SIG-M5 (cell line): ENCODE measurements around the gene MBLAC1.
A peak's percentile ranks its signal among the peaks of the same experiment; 100 is the strongest.

ENCODE experiments used
- DNase-seq: peaks from one replicate; lab custom pipeline; 2025; lab: John Stamatoyannopoulos, UW

MBLAC1 gene

GRCh38 chr7:100126931-100127865 is at the start of gene MBLAC1:
Gene MBLAC1 (plus strand): TSS chr7:100126967. CDS start chr7:100127396, 429 bp downstream.
- peak; percentile 44 for DNase-seq

- no peak for DNase-seq
Measured at GRCh38 chr7:100077205-100077604, 49.6 kb upstream of the MBLAC1 start.

- no peak for DNase-seq
Measured at GRCh38 chr7:100079024-100079560, 47.7 kb upstream of the MBLAC1 start.

- no peak for DNase-seq
Measured at GRCh38 chr7:100080907-100081534, 45.7 kb upstream of the MBLAC1 start.

- peak; percentile 84 for DNase-seq
Measured at GRCh38 chr7:100081535-100082102, 45.1 kb upstream of the MBLAC1 start, which contains the start of gene ZNF3. Gene ZNF3 (minus strand): TSS chr7:100081723. CDS start chr7:100077357, 4,366 bp downstream.

GRCh38 chr7:100082978-100083377 is 43.8 kb upstream of the MBLAC1 start:
- DNase-seq: no peak

GRCh38 chr7:100085515-100085914 is 41.3 kb upstream of the MBLAC1 start:
- DNase-seq: no peak

- DNase-seq: no peak
Measured at GRCh38 chr7:100087055-100087750, 39.6 kb upstream of the MBLAC1 start.

GRCh38 chr7:100088095-100088620 is 38.6 kb upstream of the MBLAC1 start:
- no peak for DNase-seq

GRCh38 chr7:100088621-100089457 is 37.9 kb upstream of the MBLAC1 start, which contains the start of gene COPS6:
Gene COPS6 (plus strand): TSS chr7:100088969. CDS start chr7:100088991, 22 bp downstream.
- DNase-seq: no peak

- DNase-seq: no peak
Measured at GRCh38 chr7:100089458-100090196, 37.1 kb upstream of the MBLAC1 start.

GRCh38 chr7:100090527-100091410 is 36.0 kb upstream of the MBLAC1 start:
- DNase-seq: no peak

- DNase-seq: no peak
Measured at GRCh38 chr7:100091411-100092181, 35.2 kb upstream of the MBLAC1 start.

- no peak for DNase-seq
Measured at GRCh38 chr7:100093054-100093453, 33.7 kb upstream of the MBLAC1 start.

GRCh38 chr7:100093498-100093897 is 33.3 kb upstream of the MBLAC1 start:
- DNase-seq: no peak

GRCh38 chr7:100093925-100094486 is 32.8 kb upstream of the MBLAC1 start:
- DNase-seq: no peak

- no peak for DNase-seq
Measured at GRCh38 chr7:100095289-100095688, 31.5 kb upstream of the MBLAC1 start.

- DNase-seq: no peak
Measured at GRCh38 chr7:100095704-100096103, 31.1 kb upstream of the MBLAC1 start.
